B cell (primary cell): Measurements from ENCODE around the gene TOMM7.

Experiments used
- EZH2 ChIP-seq: IDR thresholded peaks from 2 replicates; pipeline ENCODE4 v1.6.1; 2012; ENCODE audit warnings: borderline replicate concordance, low read depth, mild to moderate bottlenecking, moderate library complexity, low read length; ENCODE audit not compliant: insufficient read depth, poor library complexity, severe bottlenecking
- TF ChIP-seq, protein P1 (sequence below): fragments of 200-600 bp; IDR thresholded peaks from one replicate; pipeline ENCODE4 v1.8.0; 2022; ENCODE audit warnings: antibody characterized with exemption, mild to moderate bottlenecking

DNA sequence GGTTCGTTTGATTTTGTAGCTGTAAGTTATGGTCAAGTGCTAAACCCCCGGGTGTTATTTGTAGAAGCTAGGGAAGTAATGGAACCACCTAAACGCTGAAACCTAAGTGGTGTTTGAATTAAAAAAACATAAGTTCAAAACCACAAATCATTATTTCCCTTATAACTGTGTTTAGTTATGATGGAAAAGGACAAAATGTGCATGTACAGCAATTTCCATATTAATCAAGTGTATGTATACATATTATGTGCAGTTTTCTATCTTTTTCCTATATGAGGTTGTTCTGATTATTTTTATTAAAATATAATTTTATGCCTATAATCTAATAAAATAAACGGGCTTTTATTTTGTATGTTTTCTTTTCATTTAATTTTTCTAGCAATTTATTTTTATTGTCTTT, 49.8 kb downstream of the TOMM7 start:
- TF ChIP-seq, protein P1, sequence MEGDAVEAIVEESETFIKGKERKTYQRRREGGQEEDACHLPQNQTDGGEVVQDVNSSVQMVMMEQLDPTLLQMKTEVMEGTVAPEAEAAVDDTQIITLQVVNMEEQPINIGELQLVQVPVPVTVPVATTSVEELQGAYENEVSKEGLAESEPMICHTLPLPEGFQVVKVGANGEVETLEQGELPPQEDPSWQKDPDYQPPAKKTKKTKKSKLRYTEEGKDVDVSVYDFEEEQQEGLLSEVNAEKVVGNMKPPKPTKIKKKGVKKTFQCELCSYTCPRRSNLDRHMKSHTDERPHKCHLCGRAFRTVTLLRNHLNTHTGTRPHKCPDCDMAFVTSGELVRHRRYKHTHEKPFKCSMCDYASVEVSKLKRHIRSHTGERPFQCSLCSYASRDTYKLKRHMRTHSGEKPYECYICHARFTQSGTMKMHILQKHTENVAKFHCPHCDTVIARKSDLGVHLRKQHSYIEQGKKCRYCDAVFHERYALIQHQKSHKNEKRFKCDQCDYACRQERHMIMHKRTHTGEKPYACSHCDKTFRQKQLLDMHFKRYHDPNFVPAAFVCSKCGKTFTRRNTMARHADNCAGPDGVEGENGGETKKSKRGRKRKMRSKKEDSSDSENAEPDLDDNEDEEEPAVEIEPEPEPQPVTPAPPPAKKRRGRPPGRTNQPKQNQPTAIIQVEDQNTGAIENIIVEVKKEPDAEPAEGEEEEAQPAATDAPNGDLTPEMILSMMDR: no peak
- no peak for TF ChIP-seq EZH2
